ENCODE data around the gene C3orf62.

GRCh38 chr3:49302613-49303012 is 25.6 kb upstream of the C3orf62 start:
- no peak for TF ChIP-seq EZH2 (IDR thresholded peaks at IDR 0.05; ENCODE audit: low read length)
- TF ChIP-seq, protein P1, sequence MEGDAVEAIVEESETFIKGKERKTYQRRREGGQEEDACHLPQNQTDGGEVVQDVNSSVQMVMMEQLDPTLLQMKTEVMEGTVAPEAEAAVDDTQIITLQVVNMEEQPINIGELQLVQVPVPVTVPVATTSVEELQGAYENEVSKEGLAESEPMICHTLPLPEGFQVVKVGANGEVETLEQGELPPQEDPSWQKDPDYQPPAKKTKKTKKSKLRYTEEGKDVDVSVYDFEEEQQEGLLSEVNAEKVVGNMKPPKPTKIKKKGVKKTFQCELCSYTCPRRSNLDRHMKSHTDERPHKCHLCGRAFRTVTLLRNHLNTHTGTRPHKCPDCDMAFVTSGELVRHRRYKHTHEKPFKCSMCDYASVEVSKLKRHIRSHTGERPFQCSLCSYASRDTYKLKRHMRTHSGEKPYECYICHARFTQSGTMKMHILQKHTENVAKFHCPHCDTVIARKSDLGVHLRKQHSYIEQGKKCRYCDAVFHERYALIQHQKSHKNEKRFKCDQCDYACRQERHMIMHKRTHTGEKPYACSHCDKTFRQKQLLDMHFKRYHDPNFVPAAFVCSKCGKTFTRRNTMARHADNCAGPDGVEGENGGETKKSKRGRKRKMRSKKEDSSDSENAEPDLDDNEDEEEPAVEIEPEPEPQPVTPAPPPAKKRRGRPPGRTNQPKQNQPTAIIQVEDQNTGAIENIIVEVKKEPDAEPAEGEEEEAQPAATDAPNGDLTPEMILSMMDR (optimal IDR thresholded peaks at IDR 0.05 in 1 of 3, IDR thresholded peaks at IDR 0.05 in 1 of 3, conservative IDR thresholded peaks at IDR 0.05 in 1 of 3; ENCODE audit: extremely low read depth in 1 of 3, insufficient read depth in 2 of 3, low read length in 3 of 3) = no peak
